8988T (cell line): ENCODE measurements around the gene GCDH.
A peak's percentile ranks its signal among the peaks of the same experiment; 100 is the strongest.
"Not testable (repeated sequence)": the region's sequence is repeated elsewhere in the genome, so short reads cannot be mapped to it uniquely, and the experiment has no call there.

ENCODE experiments used
- DNase-seq: peaks from one replicate; pipeline ENCODE4 v3.0.0; 2011

GCDH gene

GRCh38 chr19:12912571-12912970, 21.6 kb downstream of the GCDH start:
- DNase-seq, result no peak

GRCh38 chr19:12913011-12913561, 22.1 kb downstream of the GCDH start:
- DNase-seq, result no peak

DNA sequence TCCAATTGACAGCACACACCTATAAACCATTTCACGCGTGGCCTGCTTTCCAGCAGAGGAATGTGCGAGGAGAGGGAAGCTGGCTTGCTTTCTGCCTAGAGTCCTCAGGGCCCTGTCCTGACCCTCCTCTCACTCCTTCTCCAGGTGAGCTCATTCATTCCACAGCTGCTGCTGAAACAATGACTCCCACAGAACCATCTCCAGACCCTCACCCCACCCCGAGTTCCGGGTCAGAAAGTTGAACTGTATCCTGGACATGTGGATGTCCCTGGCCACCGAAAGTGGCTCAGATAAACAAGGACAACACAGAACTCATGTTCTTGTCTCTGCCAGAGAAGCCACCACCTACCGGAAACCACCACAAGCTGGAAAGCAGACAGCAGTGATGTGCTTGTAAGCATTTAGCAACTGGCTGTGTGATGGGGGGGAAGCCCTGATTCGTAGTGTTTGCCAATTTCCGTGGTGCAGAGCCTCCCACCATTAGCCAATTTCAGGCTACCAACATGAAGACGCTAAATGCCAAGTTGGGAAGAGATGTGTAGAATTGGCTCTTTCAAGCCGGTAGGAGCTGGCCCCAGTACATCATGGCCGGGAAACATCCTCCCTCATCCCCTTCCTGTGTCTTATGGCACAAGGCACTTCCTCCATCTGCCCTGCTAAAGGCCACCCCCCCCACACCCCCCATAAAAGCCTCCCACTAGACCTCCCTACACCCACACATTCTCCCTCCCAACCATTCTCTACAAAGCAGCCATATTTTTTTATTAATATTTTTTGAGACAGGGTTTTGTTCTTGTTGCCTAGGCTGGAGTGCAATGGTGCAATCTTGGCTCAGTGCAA, 23.1 kb downstream of the GCDH start:
- no peak for DNase-seq

- DNase-seq, result not testable (repeated sequence)
Observed at GRCh38 chr19:12915860-12916259, 24.9 kb downstream of the GCDH start.

DNA sequence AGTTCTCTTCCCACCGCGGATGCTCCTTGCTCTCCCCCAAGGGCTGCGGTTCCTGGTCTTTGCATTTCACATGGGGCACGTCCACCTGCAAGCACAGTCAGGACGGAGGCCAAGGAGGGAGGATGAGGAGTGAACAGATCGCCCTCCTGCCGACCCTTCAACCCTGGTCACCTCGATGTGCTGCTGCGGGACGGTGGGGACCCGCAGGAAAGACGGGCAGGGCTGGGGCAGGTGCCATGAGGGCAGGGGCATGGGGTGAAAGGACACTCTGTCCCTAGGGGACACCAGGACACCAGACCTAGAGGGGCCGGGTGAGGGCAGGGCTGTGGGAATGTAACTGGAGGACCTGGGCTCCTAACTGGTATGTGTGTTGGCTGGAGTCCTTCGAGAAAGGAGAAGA, 27.3 kb downstream of the GCDH start:
- no peak for DNase-seq

GRCh38 chr19:12921047-12921446, 30.1 kb downstream of the GCDH start:
- no peak for DNase-seq

- no peak for DNase-seq
Observed at GRCh38 chr19:12922959-12923358, 32.0 kb downstream of the GCDH start.

DNA sequence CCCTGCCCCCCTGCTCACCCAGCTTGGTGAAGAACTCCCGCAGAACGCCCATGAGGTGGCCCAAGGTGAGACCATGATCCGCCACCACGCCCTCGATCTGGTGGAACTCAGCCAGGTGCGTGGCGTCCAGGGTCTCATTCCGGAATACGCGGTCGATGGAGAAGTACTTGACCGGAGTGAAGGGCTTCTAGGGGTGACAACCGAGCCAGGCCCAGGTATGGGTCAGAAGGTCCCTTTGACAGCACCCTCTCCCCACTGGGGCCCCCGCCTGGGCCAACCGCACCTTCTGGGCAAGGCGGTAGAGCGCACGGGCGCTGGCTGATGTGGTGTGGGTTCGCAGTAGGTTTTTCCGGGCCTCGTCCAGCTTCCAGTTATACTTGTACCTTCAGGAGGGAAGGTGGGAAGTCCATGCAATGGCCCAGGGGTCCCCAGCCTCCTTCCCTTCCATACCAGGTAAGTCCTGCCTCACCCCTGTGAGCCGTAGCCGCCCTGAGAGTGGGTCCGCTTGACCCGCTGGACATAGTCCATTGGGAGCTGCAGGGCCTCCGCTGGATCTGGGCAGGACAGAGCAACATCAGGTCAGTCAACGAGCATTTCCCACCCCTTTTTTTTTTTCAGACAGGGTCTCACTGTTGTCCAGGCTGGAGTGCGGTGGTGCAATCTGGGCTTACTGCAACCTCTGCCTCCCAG, 33.8 kb downstream of the GCDH start:
- no peak for DNase-seq

DNA sequence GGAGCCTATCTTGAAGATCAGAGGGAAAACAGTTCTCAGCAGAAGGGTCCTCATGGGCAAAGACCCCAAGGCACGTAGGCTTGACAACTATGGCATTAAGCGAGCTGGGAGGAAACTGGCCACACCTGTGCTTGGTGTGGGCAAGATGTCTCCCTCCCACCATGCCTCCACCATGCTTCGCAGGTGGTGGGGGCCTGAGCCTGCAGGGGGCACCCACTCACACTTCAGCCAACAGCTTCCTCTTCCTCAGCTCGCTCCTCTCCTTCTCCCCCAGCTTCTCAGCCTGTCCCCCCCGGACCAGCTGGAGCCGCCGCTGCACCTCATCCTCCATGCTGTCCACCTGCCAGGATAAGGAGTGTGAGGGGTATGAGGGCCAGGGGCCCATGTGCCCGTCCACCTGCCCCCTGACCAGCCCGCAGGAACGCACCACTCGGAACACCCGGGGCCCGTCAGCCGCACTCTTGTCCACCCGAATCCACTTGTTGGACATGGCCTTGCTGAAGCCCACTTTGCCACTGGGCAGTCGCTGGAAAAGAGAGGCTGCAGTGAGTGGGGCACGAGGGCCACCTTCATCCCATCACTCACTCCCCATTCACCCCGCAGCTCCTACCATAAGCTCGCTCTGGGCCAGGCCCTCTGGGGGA, 39.2 kb downstream of the GCDH start:
- no peak for DNase-seq

DNA sequence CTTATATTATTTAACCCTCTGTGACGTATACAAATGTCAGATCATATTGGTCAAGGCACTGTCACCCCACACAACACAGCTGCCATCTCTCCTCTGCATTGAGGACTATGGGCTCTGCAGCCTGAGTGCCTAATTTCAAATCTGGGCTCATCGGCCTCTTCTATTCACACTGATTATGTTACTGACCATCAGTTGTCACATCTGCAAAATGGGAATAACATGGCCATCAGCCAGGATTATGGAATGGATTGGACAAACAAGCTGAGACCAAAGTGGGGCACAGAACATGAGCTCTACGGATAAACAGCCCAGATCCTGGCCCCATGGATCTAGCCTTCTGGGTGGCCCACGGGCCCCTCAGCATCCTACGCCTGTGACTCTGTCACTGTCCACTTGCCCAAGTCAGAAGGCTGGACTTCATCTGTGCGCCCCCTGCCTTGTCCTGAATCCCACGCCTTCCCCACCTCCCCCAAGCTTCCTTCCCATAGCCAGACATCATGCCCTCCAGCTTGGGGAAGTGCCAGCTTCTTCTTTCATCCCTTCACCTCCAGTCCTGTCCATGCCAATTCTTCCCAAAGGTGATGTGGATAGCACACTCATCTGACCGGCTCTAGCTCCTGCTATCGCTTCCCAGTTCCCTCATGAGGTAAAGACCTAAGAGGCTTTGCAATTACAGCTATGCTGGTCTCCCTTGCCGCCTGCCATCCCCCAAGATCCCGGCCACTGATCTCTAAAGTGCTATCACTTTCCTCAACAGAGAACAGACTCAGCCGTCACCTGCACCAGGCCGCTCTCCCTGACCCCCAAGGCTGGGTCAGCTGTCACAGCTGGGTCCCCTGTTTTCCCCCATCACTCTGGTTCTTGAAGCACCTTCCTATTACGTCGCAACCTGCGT, 41.7 kb downstream of the GCDH start:
- no peak for DNase-seq

- peak; percentile 69 for DNase-seq
Observed at GRCh38 chr19:12933287-12934072, 42.5 kb downstream of the GCDH start, which contains the start of gene FARSA. TSS of gene FARSA (minus strand) at chr19:12933711. CDS start at chr19:12933696, 15 bp downstream.

DNA sequence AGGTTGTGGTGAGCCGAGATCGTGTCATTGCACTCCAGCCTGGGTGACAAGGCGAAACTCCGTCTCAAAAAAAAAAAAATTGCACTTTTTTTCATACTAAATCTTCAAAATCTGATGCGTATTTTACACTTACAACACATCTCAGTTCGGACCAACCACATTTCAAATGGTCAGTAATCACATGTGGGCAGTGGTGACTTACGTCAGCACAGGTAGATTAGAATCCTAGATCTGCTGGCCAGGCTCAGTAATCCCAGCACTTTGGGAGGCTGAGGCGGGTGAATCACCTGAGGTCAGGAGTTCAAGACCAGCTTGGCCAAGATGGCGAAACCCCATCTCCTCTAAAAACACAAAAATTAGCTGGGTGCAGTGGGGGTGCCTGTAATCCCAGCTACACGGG, 44.1 kb downstream of the GCDH start:
- no peak for DNase-seq

GRCh38 chr19:12936582-12936981, 45.6 kb downstream of the GCDH start:
- no peak for DNase-seq

- no peak for DNase-seq
Observed at GRCh38 chr19:12937093-12937926, 46.4 kb downstream of the GCDH start.

GRCh38 chr19:12937927-12938778, 47.2 kb downstream of the GCDH start, which contains the start of gene CALR:
TSS of gene CALR (plus strand) at chr19:12938609. CDS start at chr19:12938680, 71 bp downstream.
- DNase-seq, result peak; percentile 84

GRCh38 chr19:12938779-12939601, 48.0 kb downstream of the GCDH start:
- no peak for DNase-seq

- DNase-seq, result no peak
Observed at GRCh38 chr19:12939975-12940423, 49.0 kb downstream of the GCDH start.

DNA sequence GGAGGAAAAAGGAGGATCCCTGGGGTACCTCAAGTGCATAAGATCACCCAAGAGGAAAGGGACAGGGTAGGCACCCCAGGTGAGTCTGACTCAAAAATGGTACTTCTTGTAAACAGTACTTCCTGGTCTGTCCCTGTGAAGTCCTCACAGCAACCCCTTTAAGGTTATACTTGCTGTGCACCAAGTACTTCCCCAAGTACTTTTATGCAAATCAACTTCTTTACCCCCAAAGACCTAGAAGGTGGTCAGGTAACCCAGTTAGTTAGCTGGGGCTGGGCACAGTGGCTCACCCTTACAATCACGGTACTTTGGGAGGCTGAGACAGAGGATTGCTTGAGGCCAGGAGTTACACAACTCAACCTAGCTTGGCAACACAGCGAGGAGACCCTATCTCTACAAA, 49.9 kb downstream of the GCDH start:
- no peak for DNase-seq
